ENCODE measurements around the gene JAKMIP1.

Gene JAKMIP1

GRCh38 chr4:6093671-6094070 is 106.7 kb downstream of the JAKMIP1 start:
- DNase-seq (ENCODE audit: extremely low read depth, low read depth), result no peak

GRCh38 chr4:6092971-6093370 is 107.4 kb downstream of the JAKMIP1 start:
- no peak overlapping the region for H3K4me3 ChIP-seq (replicated peaks; ENCODE audit: low read depth, low read length)
- no peak for DNase-seq (ENCODE audit: extremely low read depth, low read depth)
- no peak for TF ChIP-seq CTCF (IDR thresholded peaks at IDR 0.05; ENCODE audit: low read depth, low read length, missing control alignments)

More at GRCh38 chr4:6093671-6094070, 106.7 kb downstream of the JAKMIP1 start:
- no peak overlapping the region for H3K4me3 ChIP-seq (replicated peaks; ENCODE audit: low read depth, low read length)
- no peak for TF ChIP-seq CTCF (IDR thresholded peaks at IDR 0.05; ENCODE audit: low read depth, low read length, missing control alignments)

GRCh38 chr4:6092131-6092530 is 108.2 kb downstream of the JAKMIP1 start:
- TF ChIP-seq CTCF (IDR thresholded peaks at IDR 0.05; ENCODE audit: low read depth, low read length, missing control alignments), result no peak
- H3K4me3 ChIP-seq (replicated peaks; ENCODE audit: low read depth, low read length), result no peak overlapping the region
- DNase-seq (ENCODE audit: extremely low read depth, low read depth), result no peak

- no peak overlapping the region for H3K4me3 ChIP-seq (replicated peaks; ENCODE audit: low read depth, low read length)
- DNase-seq (ENCODE audit: extremely low read depth, low read depth), result no peak
- no peak for TF ChIP-seq CTCF (IDR thresholded peaks at IDR 0.05; ENCODE audit: low read depth, low read length, missing control alignments)
Measured at GRCh38 chr4:6090931-6091330, 109.4 kb downstream of the JAKMIP1 start.

- H3K4me3 ChIP-seq (replicated peaks; ENCODE audit: low read depth, low read length), result no peak overlapping the region
- no peak for TF ChIP-seq CTCF (IDR thresholded peaks at IDR 0.05; ENCODE audit: low read depth, low read length, missing control alignments)
- DNase-seq (ENCODE audit: extremely low read depth, low read depth), result no peak
Measured at GRCh38 chr4:6088950-6089349, 111.4 kb downstream of the JAKMIP1 start.

- TF ChIP-seq CTCF (IDR thresholded peaks at IDR 0.05; ENCODE audit: low read depth, low read length, missing control alignments), result peak; percentile 47
- no peak for DNase-seq (ENCODE audit: extremely low read depth, low read depth)
- H3K4me3 ChIP-seq (replicated peaks; ENCODE audit: low read depth, low read length), result no peak overlapping the region
Measured at GRCh38 chr4:6087669-6088341, 112.5 kb downstream of the JAKMIP1 start.

GRCh38 chr4:6086846-6087245 is 113.5 kb downstream of the JAKMIP1 start:
- TF ChIP-seq CTCF (IDR thresholded peaks at IDR 0.05; ENCODE audit: low read depth, low read length, missing control alignments), result no peak
- DNase-seq (ENCODE audit: extremely low read depth, low read depth), result no peak
- no peak overlapping the region for H3K4me3 ChIP-seq (replicated peaks; ENCODE audit: low read depth, low read length)
